C1 segment of cervical spinal cord (tissue), 14 donors: ENCODE measurements around the gene POMGNT2.

Experiments used
- DNase-seq, 14 donors: peaks; one replicate each; lab custom pipeline; 2025; lab: John Stamatoyannopoulos, UW

The POMGNT2 gene

DNA sequence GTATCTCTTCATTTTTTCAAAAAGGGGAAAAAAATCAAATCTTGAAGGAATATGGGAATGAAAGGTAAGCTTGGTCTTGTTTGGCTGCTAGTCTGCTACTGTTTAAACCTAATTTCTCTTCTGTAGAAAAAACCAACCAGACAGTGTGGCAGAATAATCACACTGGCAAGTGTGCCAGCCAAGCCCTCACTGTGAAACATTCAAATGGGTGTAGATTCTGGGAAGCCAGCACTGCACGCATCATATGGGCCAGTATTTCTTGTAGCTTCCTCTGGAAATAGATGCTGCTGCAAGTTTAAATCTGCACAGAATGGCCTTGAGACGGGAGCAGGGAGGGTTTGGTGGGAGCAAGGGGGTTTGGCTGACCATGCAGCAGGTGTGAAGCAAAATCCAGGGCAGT lies 62.1 kb downstream of the POMGNT2 start:
- peak in 1 of 14 donors; percentile 48 for DNase-seq

GRCh38 chr3:43043071-43043766 lies 62.7 kb downstream of the POMGNT2 start:
- DNase-seq, result no peak

- DNase-seq, result no peak
Measured at GRCh38 chr3:43041517-43041916, 64.4 kb downstream of the POMGNT2 start.

GRCh38 chr3:43038010-43038409 lies 67.9 kb downstream of the POMGNT2 start:
- no peak for DNase-seq

GRCh38 chr3:43036621-43037423 lies 69.1 kb downstream of the POMGNT2 start:
- no peak for DNase-seq

- peak in 2 of 14 donors; percentile 12 to 24 for DNase-seq
Measured at GRCh38 chr3:43035801-43036365, 70.0 kb downstream of the POMGNT2 start.

- DNase-seq, result no peak
Measured at GRCh38 chr3:43034911-43035310, 71.0 kb downstream of the POMGNT2 start.

DNA sequence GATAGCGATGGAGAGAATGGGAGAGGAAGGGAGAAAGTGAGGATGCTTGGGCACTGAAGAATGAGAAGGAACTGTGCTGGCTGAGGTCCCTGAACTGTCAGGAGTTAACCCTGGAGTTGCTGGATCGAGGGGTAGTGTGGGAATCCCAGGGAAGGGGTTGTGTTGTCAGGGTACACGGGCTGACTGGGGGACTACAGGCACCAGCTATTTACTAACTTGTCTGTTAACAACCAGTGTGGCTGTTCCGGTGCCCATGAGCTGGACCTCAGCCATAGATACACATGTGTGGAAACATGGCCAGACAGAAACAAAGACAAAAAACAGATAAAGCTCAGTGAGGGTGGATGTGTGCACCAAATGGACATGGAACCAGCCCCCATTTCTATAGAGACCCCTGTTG lies 71.7 kb downstream of the POMGNT2 start:
- DNase-seq, result no peak

DNA sequence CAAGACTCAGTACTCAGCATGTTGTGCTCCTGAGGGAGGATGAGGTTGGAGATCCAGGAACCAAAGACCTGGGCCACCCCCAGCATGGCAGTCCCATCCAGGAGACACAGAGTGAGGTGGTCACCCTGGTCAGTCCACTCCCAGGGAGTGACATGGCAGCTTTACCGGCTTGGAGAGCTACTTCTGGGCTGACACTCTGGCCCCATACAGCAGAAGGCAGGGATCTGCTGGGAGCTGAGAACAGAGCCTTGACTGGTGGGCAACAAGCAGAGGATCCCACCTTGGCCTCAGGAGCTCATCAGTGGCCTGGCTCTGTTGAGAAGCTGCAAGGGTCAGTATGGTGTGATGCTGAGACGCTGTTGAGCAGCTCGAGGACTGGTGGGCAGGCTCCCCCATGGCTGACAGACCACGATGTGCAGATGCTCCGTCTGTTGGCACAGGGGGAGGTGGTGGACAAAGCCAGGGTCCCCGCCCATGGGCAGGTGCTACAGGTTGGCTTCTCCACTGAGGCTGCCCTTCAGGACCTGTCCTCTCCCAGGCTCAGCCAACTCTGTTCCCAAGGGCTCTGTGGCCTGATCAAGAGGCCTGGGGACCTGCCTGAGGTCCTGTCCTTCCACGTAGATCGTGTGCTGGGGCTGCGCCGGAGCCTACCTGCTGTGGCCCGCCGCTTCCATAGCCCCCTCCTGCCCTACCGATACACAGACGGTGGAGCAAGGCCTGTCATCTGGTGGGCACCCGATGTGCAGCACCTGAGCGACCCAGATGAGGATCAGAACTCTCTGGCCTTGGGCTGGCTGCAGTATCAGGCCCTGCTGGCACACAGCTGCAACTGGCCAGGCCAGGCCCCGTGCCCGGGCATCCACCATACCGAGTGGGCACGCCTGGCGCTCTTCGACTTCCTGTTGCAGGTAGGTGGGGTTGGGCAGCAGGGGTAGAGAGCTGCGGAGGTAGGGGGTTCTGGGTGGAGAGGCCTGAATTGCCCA lies 72.9 kb downstream of the POMGNT2 start:
- DNase-seq, result no peak

- DNase-seq, result no peak
Measured at GRCh38 chr3:43031889-43032545, 73.9 kb downstream of the POMGNT2 start.

- peak in 3 of 14 donors; percentile 6 to 35 (median 11) for DNase-seq
Measured at GRCh38 chr3:43031485-43031884, 74.4 kb downstream of the POMGNT2 start.

DNA sequence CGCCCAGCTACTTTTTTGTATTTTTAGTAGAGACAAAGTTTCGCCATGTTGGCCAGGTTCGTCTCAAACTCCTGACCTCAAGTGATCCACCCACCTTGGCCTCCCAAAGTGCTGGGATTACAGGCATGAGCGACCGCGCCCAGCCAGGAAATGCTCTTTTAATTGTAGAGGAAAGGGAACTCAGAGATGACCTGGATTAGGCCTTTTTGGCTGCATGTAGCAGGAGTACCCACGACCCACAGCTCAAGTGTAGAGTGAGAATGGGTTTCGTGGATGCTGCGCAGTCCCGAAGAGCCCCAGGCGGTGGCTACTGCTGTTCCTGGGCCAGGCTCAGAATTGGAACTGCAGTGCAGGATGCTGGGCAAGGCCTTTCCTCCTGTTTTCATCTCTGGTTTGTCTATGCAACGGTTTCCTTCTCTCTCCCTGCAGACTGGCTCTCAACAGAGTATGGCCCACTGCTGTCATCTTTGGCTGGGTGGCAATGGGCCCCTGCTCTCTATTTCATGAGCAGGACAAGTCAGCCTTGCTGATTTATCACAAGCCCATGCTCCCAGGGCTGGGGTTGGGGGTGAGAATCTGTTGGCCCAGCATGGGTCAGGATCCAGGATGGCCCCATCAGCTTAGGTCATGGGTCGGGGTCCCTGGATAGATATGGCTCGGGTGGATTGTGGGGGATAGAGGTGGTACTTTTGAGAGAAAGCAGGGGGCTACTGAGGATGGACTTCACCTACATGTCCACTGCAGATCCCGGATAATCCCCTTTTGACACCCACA lies 75.5 kb downstream of the POMGNT2 start:
- DNase-seq, result no peak
